Stomach (tissue), 9 donors: ENCODE data around the gene WFDC6. TPM values are rescaled to one million over a fixed set of nuclear protein-coding genes. Genes with fewer than 3 reads are reported as not detected.
A peak's percentile ranks its signal among the peaks of the same experiment; 100 is the strongest.

Source experiments
- DNase-seq, 2 donors: peaks; one replicate each; pipeline versions ENCODE4 v3.0.0 to v3.0.0-alpha.2; 2013 to 2019
- H3K27ac ChIP-seq, 5 donors: fragments of 200-600 bp in 4 of 5; sonication (generic) in 4 of 5; one replicate each; pipeline ENCODE4 v1.5.1; 2013 to 2019; ENCODE audit warnings: mild to moderate bottlenecking in 1 of 5, moderate library complexity in 1 of 5
- H3K27me3 ChIP-seq, 3 donors: fragments of 200-600 bp; sonication (generic); one replicate each; pipeline ENCODE4 v1.5.1; 2017 to 2019; ENCODE audit warnings: mixed run types in 1 of 3
- H3K36me3 ChIP-seq, 4 donors: fragments of 200-600 bp; sonication (generic); 1 replicate in 3 of 4; 2 replicates in 1 of 4; pipeline ENCODE4 v1.5.1; 2016 to 2019
- H3K4me1 ChIP-seq, 4 donors: fragments of 200-600 bp; sonication (generic); one replicate each; pipeline ENCODE4 v1.5.1; 2016 to 2019
- H3K4me3 ChIP-seq, 4 donors: fragments of 200-600 bp; sonication (generic) in 3 of 4; one replicate each; pipeline ENCODE4 v1.5.1; 2016 to 2019; ENCODE audit warnings: mild to moderate bottlenecking in 1 of 4
- H3K9me3 ChIP-seq, 4 donors: fragments of 200-600 bp; sonication (generic); one replicate each; pipeline ENCODE4 v1.5.1; 2016 to 2019
- EP300 ChIP-seq: sonication (generic); formaldehyde crosslinking; IDR thresholded peaks from one replicate; pipeline ENCODE4 v1.6.1; 2017; ENCODE audit warnings: antibody characterized with exemption
- POLR2A ChIP-seq, 4 donors: fragments of 450-650 bp; IDR thresholded peaks; one replicate each; pipeline ENCODE4 v1.6.1; 2016; ENCODE audit warnings: antibody characterized with exemption in 4 of 4, control low read depth in 2 of 4, mild to moderate bottlenecking in 1 of 4, moderate library complexity in 1 of 4
- POLR2AphosphoS5 ChIP-seq, 3 donors: sonication (generic); formaldehyde crosslinking; IDR thresholded peaks; one replicate each; pipeline ENCODE4 v1.6.1; 2016; ENCODE audit warnings: antibody characterized with exemption in 3 of 3
- WGBS, 5 donors: extraction: QIAGEN DNeasy Blood & Tissue Kit in 3 of 5; methylation state at CpG; one replicate each; pipeline versions ENCODE4 v1.1.5 to v1.1.7; 2013 to 2018; 5-methylcytosine and 5-hydroxymethylcytosine counted together
- intact Hi-C: fragments of 100-400 bp; cut with DNase I; formaldehyde crosslinking; loops from one replicate; pipeline ENCODE4 v1.15.1; 2023; ENCODE audit warnings: low total_unique reads
- polyA plus RNA-seq, 3 donors: library from polyadenylated mRNA; stranded (reverse); fragments of 200-250 nt; gene quantifications; one replicate each; pipeline ENCODE4 v1.2.3, GENCODE V29; 2013
- total RNA-seq, 5 donors: library from RNA; depleted of rRNA; stranded (reverse); fragments of >200 nt; gene quantifications; one replicate each; pipeline versions ENCODE4 v1.1.0 to v1.2.3, GENCODE V29; 2014 to 2016
- TF ChIP-seq, protein P1 (sequence below), 7 experiments: fragments of 450-650 bp in 4 of 7; fragments of 200-600 bp in 3 of 7; sonication (generic) in 3 of 7; IDR thresholded peaks; one replicate each; pipeline ENCODE4 v1.5.1; 2016 to 2019; ENCODE audit warnings: antibody characterized with exemption in 7 of 7, control low read depth in 2 of 7, mild to moderate bottlenecking in 1 of 7
- donor health status: healthy with polysubstance abuse.
- donor health status: Bipolar disorder and iron deficiency.
- donor health status: healthy.

Gene WFDC6
- total and polyA plus RNA-seq, 8 donors = not detected

DNA sequence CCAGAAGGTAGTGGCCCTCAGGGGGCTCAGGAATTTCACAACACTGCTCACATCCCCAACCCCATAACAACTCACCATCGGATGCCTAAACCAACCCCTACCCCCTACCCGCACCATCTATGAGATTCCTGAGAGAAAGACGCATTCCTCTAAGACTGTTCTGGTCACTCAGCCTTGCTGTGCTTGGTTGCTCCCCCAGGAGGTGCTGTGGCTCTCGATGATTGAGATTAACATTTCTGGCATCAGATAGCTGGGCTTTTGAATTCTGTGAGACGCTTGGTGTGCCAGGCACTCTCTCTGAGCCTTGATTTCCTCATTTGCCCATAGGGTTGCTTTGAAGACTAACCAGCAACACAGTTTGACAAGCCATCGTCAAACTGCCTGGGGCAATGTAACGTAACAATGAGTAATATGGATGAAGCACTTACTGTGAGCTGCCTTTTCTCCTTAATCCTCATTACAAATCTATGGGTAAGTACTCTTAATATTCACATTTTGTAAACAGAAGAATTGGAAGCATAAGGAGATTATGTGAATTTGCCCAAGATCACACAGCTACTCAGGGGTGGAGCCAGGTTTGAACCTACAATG lies 978 bp downstream of the WFDC6 start:
- no peak overlapping the region for H3K4me3 ChIP-seq

DNA sequence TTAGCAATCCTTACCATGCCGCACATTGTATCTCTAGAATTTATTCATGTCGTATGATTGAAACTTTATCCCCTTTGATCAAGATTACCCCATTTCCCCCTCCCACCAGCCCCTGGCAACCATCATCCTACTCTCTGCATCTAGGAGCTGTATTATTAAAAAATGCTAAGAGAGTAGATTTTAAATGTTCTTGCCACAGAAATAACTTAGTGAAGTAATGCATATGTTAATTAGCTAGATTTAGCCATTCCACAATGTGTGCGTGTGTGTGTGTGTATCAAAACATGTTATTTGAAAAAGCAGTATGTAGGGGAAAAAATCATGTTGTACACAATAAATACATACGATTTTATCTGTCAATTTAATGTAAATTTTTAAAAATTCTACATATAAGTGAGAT lies 12.0 kb downstream of the WFDC6 start:
- 68 to 75% (median 71%) methylated on average over 4 of the region's 4 CpGs for WGBS, 5 donors
- no peak overlapping the region for H3K4me3 ChIP-seq
- TF ChIP-seq POLR2AphosphoS5 (IDR thresholded peaks at IDR 0.05) = no peak
- TF ChIP-seq, protein P1, sequence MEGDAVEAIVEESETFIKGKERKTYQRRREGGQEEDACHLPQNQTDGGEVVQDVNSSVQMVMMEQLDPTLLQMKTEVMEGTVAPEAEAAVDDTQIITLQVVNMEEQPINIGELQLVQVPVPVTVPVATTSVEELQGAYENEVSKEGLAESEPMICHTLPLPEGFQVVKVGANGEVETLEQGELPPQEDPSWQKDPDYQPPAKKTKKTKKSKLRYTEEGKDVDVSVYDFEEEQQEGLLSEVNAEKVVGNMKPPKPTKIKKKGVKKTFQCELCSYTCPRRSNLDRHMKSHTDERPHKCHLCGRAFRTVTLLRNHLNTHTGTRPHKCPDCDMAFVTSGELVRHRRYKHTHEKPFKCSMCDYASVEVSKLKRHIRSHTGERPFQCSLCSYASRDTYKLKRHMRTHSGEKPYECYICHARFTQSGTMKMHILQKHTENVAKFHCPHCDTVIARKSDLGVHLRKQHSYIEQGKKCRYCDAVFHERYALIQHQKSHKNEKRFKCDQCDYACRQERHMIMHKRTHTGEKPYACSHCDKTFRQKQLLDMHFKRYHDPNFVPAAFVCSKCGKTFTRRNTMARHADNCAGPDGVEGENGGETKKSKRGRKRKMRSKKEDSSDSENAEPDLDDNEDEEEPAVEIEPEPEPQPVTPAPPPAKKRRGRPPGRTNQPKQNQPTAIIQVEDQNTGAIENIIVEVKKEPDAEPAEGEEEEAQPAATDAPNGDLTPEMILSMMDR (IDR thresholded peaks at IDR 0.05) = no peak
- no peak for TF ChIP-seq EP300
- no peak for TF ChIP-seq POLR2A (IDR thresholded peaks at IDR 0.05)
- H3K27me3 ChIP-seq = peaks cover 0 to 47% (median 7%) of the 10 kb centered on the region in 3 donors
- H3K36me3 ChIP-seq = no peaks in the 10 kb centered on the region
- intact Hi-C loops = no loop called here
- H3K4me1 ChIP-seq = no peaks in the 10 kb centered on the region
- H3K9me3 ChIP-seq = no peaks in the 10 kb centered on the region
- no peak for DNase-seq
- H3K27ac ChIP-seq = no peak overlapping the region

More for the DNA sequence above, 978 bp downstream of the WFDC6 start:
- TF ChIP-seq POLR2A (IDR thresholded peaks at IDR 0.05) = no peak
- intact Hi-C loops = no loop called here
- DNase-seq = no peak
- no peaks in the 10 kb centered on the region for H3K4me1 ChIP-seq
- H3K27me3 ChIP-seq = peaks cover 0 to 64% (median 19%) of the 10 kb centered on the region in 3 donors
- H3K36me3 ChIP-seq = no peaks in the 10 kb centered on the region
- H3K27ac ChIP-seq = no peak overlapping the region
- no peaks in the 10 kb centered on the region for H3K9me3 ChIP-seq
- 51 to 68% (median 61%) methylated on average over 7 of the region's 7 CpGs for WGBS, 5 donors

DNA sequence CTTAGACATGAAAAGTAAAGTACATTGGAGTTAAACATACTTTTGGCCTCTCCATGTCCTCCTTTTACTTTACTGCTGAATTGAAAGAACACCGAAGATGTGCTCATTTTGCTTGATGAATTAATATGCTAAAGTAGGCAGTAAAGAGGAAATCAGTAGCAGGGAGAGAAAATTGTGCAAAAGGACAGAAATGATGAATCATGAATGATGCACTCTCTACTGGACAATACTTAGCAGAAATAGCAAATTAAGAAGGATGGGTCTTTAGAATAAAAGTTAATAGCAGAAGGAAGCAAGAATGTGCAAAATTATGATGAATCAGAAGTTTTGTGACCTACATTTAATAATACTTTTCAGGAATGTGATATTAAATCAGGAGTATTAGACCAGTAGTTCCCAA lies 15.5 kb downstream of the WFDC6 start:
- DNase-seq = no peak
- WGBS, 5 donors = 70 to 81% (median 74%) methylated on average over 1 of the region's 1 CpG
- Histone ChIP-seq H3K4me3 (no peak overlapping the region), H3K27ac (no peak overlapping the region), H3K27me3 (peaks cover 0 to 33% (median 7%) of the 10 kb centered on the region in 3 donors), H3K36me3 (no peaks in the 10 kb centered on the region), H3K4me1 (no peaks in the 10 kb centered on the region), H3K9me3 (no peaks in the 10 kb centered on the region)
- intact Hi-C loops = no loop called here
- TF ChIP-seq POLR2AphosphoS5 (IDR thresholded peaks at IDR 0.05) = no peak
- TF ChIP-seq, protein P1 (IDR thresholded peaks at IDR 0.05) = no peak
- TF ChIP-seq POLR2A (IDR thresholded peaks at IDR 0.05) = no peak
- no peak for TF ChIP-seq EP300

DNA sequence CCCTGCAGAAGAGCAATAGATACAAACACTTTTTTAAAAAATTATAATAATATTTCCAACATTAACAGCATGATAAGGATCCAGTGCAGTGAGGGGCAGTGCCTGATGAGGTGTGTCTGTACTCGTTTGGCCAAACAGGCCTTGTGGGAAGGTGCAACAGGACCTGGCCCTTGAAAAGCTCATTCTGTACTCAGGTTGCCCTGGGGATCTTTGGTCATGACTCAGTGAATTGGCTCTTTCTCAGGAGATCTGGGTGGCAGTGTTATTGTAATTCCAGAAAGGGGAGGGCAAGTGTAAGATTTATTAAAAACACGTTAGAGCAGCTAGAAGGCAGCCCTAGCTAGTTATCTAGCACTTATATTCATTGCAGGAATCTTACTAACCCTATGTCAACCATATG lies 21.0 kb downstream of the WFDC6 start:
- intact Hi-C loops = no loop called here
- H3K9me3 ChIP-seq = no peaks in the 10 kb centered on the region
- no peak for DNase-seq
- H3K27ac ChIP-seq = no peak overlapping the region
- H3K27me3 ChIP-seq = peaks cover 0 to 7% (median 0%) of the 10 kb centered on the region in 3 donors
- no peaks in the 10 kb centered on the region for H3K36me3 ChIP-seq
- H3K4me1 ChIP-seq = peaks cover 0 to 4% (median 0%) of the 10 kb centered on the region in 4 donors
- no peak overlapping the region for H3K4me3 ChIP-seq
- no peak for TF ChIP-seq POLR2A (IDR thresholded peaks at IDR 0.05)
- TF ChIP-seq, protein P1 (IDR thresholded peaks at IDR 0.05) = no peak
- TF ChIP-seq EP300 = no peak
- no peak for TF ChIP-seq POLR2AphosphoS5 (IDR thresholded peaks at IDR 0.05)
- WGBS, 5 donors = 27 to 44% (median 38%) methylated on average over 2 of the region's 2 CpGs

DNA sequence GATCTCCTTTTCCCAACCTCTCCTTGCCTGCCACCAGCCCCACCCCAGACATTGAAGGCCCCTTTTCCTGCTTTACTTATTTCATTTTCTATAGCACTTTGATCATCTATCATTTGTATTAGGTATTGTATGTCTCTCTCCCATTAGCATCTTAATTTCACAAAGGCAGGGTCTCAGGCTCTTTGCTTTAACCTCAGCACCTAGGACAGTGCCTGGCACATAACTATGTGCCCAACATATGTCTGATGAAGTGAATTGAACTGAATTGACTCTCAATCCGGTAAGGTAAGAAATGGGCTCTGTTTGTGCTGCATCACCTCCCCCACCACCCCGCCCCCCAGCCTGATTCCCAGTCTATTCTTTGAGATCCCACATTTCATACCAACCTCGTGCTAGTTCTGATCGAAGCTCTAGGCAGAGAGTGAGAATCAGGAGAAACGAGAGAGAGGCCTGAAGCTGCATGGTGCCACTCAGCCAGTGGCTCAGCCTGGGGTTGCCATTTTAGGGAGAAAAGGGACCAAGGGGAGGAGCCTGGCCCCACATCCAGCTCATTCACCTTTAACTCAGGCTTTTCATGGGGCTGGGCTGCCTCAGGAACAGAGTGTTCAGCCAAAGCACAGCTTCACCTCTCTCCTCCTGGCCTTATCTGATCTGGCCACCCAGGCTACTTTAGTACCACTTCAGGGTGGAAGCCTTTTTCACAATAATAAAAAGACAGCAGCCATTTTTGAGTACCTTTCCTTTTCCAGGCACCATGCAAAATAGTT lies 24.0 kb downstream of the WFDC6 start, which contains the start of gene SPINT3:
SPINT3 (minus strand) TSS at position 476 of the 767 bp plus-strand sequence; CDS start at position 462, 14 bp downstream.
- H3K4me1 ChIP-seq = peaks cover 0 to 4% (median 0%) of the 10 kb centered on the region in 4 donors
- H3K36me3 ChIP-seq = no peaks in the 10 kb centered on the region
- H3K4me3 ChIP-seq = no peak within 1 kb of the TSS
- peak in 1 of 2 donors; percentile 29 for DNase-seq
- H3K27ac ChIP-seq = no peak within 1 kb of the TSS
- TF ChIP-seq, protein P1 (IDR thresholded peaks at IDR 0.05) = no peak
- TF ChIP-seq POLR2AphosphoS5 (IDR thresholded peaks at IDR 0.05) = no peak
- no peak for TF ChIP-seq EP300
- TF ChIP-seq POLR2A (IDR thresholded peaks at IDR 0.05) = no peak
- no peaks in the 10 kb centered on the region for H3K9me3 ChIP-seq
- peaks cover 0 to 4% (median 0%) of the 10 kb centered on the region in 3 donors for H3K27me3 ChIP-seq
- WGBS, 5 donors = 51 to 73% (median 60%) methylated on average over 5 of the region's 5 CpGs
- intact Hi-C loops = no loop called here
